NCI-H82 treated with DMSO at 0.1 percent for 48 hours (cell line): ENCODE measurements around the gene CARMIL1.
A peak's percentile ranks its signal among the peaks of the same experiment; 100 is the strongest.

Experiments used
- DNase-seq: peaks from one replicate; lab custom pipeline; 2025; ENCODE audit not compliant: unreplicated experiment; lab: John Stamatoyannopoulos, UW

Gene CARMIL1

DNA sequence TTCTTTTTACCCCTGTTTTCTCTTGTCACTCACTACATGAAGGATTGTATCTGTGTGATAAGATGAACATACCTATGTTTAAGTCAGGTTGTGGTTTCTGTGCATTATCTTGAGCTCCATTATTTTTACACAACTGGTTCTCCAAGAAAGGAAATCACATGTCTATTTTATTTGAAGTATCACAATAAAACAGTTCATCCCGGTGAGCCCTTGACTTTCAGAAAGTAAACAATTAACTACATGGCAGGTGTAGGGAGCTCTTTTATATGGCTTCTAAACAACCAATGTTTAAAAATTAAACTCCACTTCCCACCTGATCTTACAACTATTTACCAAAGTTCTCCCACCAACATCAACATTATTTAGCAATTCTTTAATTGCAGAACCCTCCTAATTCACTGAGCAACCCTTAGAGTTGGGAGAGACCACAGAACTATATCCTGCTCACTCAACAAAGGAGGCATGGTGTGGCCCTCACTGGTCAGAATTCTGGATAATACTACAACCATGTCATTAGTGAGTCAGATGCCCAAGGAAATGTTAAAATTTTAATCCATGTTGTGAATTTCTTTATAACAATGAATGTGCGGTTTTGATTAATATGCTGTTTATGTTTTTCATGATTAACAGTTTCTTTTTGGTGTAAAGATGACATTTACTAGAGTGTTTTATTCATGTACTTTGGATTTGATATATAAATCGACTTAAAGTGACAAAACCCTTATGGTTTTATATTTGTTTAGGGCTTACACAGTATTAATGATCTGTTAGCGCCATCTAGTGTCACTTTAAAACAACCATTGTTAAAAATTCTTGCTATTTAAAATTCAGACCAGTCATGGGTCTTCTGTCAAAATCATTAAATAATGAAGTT lies 322.9 kb downstream of the CARMIL1 start:
- DNase-seq: peak; percentile 23

GRCh38 chr6:25602674-25602982 lies 323.5 kb downstream of the CARMIL1 start:
- no peak for DNase-seq

DNA sequence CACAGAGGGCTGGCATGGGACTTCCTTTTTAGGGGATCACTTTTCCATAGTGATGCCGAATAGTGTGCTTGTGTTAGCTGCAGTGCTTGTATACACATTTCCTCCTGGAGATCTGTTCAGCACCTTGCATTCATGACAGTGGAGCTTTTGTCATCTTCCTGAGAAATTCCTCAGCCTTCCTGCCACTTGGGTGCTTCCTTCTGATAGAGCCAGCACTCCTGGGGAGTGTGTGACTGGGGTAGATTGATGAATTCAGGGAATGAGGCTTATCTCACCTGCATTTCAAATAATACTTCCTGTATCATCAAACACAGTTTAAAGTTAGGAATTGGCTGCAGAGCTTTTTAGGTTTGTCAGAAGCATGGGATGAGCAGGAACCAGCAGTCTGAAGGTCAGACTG lies 324.1 kb downstream of the CARMIL1 start:
- no peak for DNase-seq

DNA sequence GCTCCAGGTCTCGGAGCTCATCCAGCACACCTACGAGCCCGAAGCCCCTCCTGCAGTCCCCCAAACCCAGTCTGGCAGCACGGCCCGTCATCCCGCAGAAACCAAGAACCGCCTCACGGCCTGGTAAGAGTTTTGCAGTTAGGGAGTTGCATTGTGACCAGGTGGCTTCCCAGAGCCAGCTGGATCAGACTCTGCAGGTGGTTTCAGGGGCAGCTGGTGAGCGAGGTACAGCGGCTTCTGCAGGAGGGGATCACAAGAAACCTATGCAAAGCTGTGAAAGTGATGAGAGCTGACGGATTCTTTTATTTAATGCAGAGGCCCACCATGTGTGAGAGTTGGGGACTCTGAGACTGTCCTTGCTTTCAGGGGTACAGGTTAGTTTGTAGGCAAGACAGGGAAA lies 327.0 kb downstream of the CARMIL1 start:
- no peak for DNase-seq

DNA sequence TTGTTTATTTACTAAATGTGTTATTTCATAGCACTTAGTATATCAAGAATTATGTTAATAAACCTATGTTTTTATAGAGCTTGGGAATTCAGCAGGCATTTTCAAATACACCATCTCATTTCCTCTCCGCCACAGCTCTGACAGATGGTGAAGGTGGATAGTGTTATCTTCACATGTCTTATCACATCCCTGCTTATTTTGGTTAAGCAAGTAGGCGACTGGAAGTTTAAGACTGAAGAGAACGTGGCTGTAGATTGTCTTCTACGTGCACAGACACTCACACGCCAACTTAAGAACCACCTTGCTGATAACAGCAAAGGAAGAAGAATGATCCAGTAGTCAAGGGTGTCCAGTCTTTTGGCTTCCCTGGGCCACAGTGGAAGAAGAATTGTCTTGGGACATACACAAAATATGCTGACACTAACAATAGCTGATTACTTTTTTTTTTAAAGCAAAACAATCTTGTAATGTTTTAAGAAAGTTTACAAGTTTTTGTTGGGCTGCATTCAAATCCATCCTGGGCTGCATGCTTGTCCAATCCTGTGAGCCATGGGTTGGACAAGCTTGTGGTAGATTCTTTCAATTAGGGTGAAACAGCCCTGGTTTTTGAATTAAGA lies 329.5 kb downstream of the CARMIL1 start:
- DNase-seq: no peak

- DNase-seq: no peak
Observed at GRCh38 chr6:25612666-25613065, 333.5 kb downstream of the CARMIL1 start.

DNA sequence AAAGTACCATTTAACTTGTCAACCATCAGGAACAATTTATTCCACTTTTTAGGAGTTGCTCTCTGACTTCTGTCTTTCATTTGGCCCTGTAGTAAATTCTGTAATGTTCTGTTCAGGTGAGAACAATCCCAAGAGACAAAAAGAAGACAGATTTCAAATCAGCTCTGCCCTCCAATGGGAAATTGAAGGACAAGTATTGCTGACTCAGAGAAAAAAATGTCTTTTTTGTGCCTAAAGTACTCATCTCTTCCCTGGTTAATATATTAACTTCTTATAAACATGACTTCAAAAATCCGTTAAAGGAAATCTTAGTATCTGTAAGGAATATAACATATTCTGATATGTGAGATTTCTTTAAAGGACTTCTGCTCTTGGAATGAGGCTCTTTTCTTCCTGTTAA lies 334.2 kb downstream of the CARMIL1 start:
- DNase-seq: no peak

- DNase-seq: no peak
Observed at GRCh38 chr6:25614052-25614451, 334.9 kb downstream of the CARMIL1 start.

GRCh38 chr6:25615471-25615870 lies 336.3 kb downstream of the CARMIL1 start:
- no peak for DNase-seq

GRCh38 chr6:25617997-25618396 lies 338.8 kb downstream of the CARMIL1 start:
- no peak for DNase-seq

- no peak for DNase-seq
Observed at GRCh38 chr6:25619217-25619616, 340.0 kb downstream of the CARMIL1 start.

DNA sequence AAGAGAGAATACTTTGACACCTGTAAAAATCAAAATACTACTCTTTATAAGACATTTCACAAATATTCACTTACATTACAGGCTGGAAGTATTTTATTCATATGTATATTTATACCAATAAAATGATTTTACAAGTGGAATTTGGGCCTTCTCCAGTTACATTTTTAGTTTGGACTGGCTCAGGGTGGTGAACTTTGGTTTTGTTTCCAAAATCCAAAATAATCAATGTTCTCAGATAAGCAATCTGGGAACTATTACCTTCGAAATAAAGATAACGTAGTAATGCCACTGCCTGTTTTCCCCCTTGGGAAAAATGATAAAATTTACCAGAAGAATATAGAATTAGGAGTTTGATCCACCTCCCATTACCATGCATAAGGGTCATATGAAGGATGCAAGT lies 341.2 kb downstream of the CARMIL1 start:
- DNase-seq: no peak

GRCh38 chr6:25623065-25623464 lies 343.9 kb downstream of the CARMIL1 start:
- no peak for DNase-seq

DNA sequence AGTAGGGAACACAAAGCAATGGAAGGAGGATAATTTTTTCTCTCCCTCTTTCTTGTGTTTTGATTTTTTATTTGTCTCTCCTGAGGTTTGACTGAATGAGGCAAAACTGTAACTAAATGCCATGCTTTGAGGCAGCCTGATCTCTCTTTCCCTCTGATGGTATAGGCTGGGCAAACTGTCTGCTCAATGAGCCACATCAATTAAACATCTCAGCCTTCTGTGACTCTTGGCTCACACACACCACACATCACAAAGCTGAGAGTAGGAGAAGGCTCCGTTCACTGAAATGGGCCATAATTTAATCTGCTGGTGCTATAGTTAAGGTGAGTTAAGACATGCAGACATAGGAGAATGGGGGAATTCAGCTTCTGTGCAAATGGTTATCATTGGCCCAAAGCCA lies 344.7 kb downstream of the CARMIL1 start:
- no peak for DNase-seq

DNA sequence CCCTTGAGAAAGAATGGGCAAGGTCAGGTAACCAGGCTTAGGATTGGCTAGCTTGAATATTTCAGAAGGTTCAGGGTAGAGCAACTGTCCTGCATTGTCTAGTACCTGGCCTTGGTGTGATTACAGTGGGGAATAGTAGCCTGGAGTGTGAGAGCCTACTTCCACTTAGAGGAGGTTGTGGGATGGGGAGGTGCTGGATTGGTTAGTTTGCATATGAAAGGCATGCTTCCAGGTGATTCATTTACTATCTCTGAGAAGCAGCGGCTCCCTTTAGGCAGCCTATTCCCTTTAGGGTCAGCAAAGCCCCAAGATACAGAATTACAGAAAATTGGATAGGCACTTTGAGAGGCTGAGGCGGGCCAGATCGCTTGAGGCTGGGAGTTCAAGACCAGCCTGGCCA lies 347.8 kb downstream of the CARMIL1 start:
- DNase-seq: no peak

GRCh38 chr6:25628471-25629197 lies 349.5 kb downstream of the CARMIL1 start:
- no peak for DNase-seq

DNA sequence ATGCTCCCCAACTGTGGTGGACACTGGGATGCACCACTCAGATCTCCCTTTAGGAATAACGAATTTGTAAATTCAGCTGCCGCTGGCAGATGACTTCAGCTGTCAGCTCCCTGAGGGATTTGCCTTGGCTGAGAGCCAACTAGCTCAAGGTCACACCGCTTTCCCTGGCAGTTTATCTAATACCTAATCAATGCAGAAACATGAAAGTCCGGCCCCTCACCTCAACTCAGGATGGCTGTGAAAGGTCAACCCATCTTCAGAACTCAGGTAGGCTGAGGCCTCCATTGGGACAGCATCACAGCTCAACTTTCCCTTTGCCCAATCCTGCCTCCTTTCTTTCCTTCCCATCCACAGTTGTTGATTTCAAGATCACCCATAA lies 350.0 kb downstream of the CARMIL1 start:
- DNase-seq: peak; percentile 44

- no peak for DNase-seq
Observed at GRCh38 chr6:25630508-25631278, 351.5 kb downstream of the CARMIL1 start.

DNA sequence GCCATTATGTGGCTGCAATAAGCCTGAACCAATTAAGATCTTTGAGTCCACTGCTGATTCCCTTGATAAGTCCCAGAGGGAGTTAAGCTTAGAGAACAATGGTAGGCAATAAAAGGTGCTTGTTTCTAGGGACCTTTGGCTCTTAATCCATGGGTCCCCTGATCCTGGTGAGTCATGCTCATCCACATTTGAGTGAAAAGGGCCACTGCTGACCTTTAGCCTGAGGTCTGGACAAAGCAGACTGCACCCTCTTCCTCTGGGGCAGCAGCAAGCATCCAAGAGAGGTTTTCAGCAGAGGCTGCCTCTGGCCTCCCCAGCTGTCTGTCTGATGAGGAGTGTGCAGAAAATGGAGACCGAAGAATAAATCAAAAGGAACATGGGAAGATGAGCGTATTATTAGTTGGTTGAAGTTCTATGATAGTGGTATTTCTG lies 356.7 kb downstream of the CARMIL1 start:
- DNase-seq: peak; percentile 70

DNA sequence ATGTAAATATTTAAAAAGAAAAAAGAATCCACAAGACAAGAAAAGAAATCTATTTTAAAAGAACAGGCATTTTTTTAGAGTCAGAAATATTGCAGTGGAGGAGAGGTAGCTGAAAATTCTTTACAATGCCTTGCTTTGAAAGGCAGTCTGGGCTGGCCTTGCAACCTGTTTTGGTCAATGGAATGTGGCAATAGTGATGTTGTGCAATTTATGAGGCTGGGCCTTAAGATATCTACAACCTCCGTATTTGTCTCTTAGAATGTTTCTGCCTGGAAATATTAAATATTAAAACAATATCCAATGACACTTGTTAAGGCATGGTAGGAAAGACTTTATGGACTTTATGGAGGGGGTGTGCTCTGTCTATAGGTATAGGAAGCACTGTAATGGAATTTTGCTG lies 358.0 kb downstream of the CARMIL1 start:
- no peak for DNase-seq

DNA sequence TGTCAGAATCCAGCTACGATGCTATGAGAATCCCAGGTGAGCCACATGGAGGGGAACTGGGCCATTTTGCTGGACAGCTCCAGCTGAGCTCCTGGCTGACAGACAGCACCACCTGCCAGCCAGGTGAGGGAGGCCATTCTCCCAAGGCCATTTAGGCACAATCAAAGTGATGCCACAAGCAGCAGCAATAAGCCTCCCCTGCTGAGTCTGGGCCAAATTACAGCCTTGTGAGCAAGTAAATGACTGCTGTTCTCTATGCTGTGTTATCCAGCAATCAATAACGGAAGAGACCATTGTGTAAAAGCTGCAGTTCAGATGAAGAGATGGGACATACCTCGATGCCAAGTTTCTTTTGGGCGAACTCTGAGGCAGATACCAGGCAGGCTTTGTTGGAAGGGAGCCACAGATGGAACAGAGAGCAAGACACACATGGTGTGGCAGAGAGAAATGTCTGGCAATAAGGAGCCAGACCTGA lies 358.8 kb downstream of the CARMIL1 start:
- DNase-seq: no peak
